IMR-90 (cell line): ENCODE results near the gene ATF4. TPM values are rescaled to one million over a fixed set of nuclear protein-coding genes. Genes with fewer than 3 reads are reported as not detected.
A peak's percentile ranks its signal among the peaks of the same experiment; 100 is the strongest.

Source experiments
- ATAC-seq: fragments of 200-7000 bp; cut with Tn5 transposase; 2 replicates; pipeline ENCODE4 v1.9.1; 2020; ENCODE audit warnings: low read depth, mild to moderate bottlenecking, moderate library complexity
- BruUV-seq: library from RNA; stranded (reverse); fragments of 400-500 nt; replicated peaks from 2 replicates; lab custom pipeline; 2021; lab: Mats Ljungman, UMichigan
- CTCF ChIA-PET: fragments of 300-600 bp; formaldehyde crosslinking; extraction: SDS; loops from one replicate; lab custom pipeline; 2021; ENCODE audit warnings: antibody characterized with exemption; lab: Yijun Ruan, JAX
- POLR2A ChIA-PET: fragments of 300-600 bp; sonication (Branson Sonifier 250); formaldehyde crosslinking; loops from one replicate; lab custom pipeline; 2022; ENCODE audit warnings: antibody characterized with exemption; ENCODE audit not compliant: unreplicated experiment; lab: Charles Lee
- DNase-seq: peaks from one replicate; pipeline ENCODE4 v3.0.0; 2013
- H2AFZ ChIP-seq: replicated peaks from 2 replicates; pipeline ENCODE3; 2013; ENCODE audit warnings: low read length, mild to moderate bottlenecking; ENCODE audit not compliant: poor library complexity
- H2AK5ac ChIP-seq: 2 replicates; pipeline ENCODE4 v1.6.1; 2013; ENCODE audit warnings: low read depth, low read length, inconsistent platforms
- H2AK9ac ChIP-seq: replicated peaks from 2 replicates; pipeline ENCODE3; 2013; ENCODE audit warnings: mild to moderate bottlenecking, low read depth, low read length, moderate library complexity; ENCODE audit not compliant: poor library complexity
- H2BK120ac ChIP-seq: 2 replicates; pipeline ENCODE4 v1.6.1; 2013; ENCODE audit warnings: low read depth, low read length, inconsistent platforms
- H2BK15ac ChIP-seq: 3 replicates; pipeline ENCODE4 v1.6.1; 2013; ENCODE audit warnings: low read depth, low read length, inconsistent platforms
- H2BK20ac ChIP-seq: 2 replicates; pipeline ENCODE4 v1.6.1; 2013; ENCODE audit warnings: low read depth, mild to moderate bottlenecking, inconsistent platforms, low read length, moderate library complexity
- H2BK5ac ChIP-seq: 2 replicates; pipeline ENCODE4 v1.6.1; 2013; ENCODE audit warnings: mild to moderate bottlenecking, low read depth, low read length, inconsistent platforms; ENCODE audit not compliant: poor library complexity, severe bottlenecking
- H3K14ac ChIP-seq: replicated peaks from 2 replicates; pipeline ENCODE4 v1.6.1; 2013; ENCODE audit warnings: low read depth, low read length, inconsistent platforms
- H3K18ac ChIP-seq: 2 replicates; pipeline ENCODE4 v1.6.1; 2013; ENCODE audit warnings: low read depth, low read length, control low read depth
- H3K23ac ChIP-seq: 2 replicates; pipeline ENCODE4 v1.6.1; 2013; ENCODE audit warnings: low read depth, low read length, inconsistent platforms
- H3K27ac ChIP-seq: 2 replicates; pipeline ENCODE4 v1.5.1; 2013; ENCODE audit warnings: mild to moderate bottlenecking, control low read depth, low read length; ENCODE audit not compliant: insufficient read depth
- H3K27me3 ChIP-seq: 2 replicates; pipeline ENCODE4 v1.6.1; 2013; ENCODE audit warnings: low read length; ENCODE audit not compliant: control insufficient read depth, insufficient read depth
- H3K36me3 ChIP-seq: 2 replicates; pipeline ENCODE4 v1.6.1; 2013; ENCODE audit warnings: low read length, mixed read lengths; ENCODE audit not compliant: control insufficient read depth, insufficient read depth
- H3K4ac ChIP-seq: 2 replicates; pipeline ENCODE4 v1.6.1; 2013; ENCODE audit warnings: low read depth, low read length, inconsistent platforms
- H3K4me1 ChIP-seq: 2 replicates; pipeline ENCODE4 v1.6.1; 2013; ENCODE audit warnings: low read length, mixed read lengths; ENCODE audit not compliant: control insufficient read depth, insufficient read depth
- H3K4me2 ChIP-seq: 2 replicates; pipeline ENCODE4 v1.6.1; 2013; ENCODE audit warnings: low read depth, mild to moderate bottlenecking, control low read depth, low read length, moderate library complexity
- H3K4me3 ChIP-seq: 2 replicates; pipeline ENCODE4 v1.5.1; 2013; ENCODE audit warnings: low read depth, mild to moderate bottlenecking, control low read depth, low read length, moderate library complexity; ENCODE audit not compliant: insufficient read depth
- H3K56ac ChIP-seq: 2 replicates; pipeline ENCODE4 v1.6.1; 2013; ENCODE audit warnings: low read length, inconsistent platforms; ENCODE audit not compliant: insufficient read depth; ENCODE audit errors: extremely low read depth
- H3K79me1 ChIP-seq, 2 experiments: 2 replicates each; pipeline ENCODE4 v1.6.1; 2013; ENCODE audit warnings: low read length in 2 of 2, inconsistent platforms in 1 of 2, low read depth in 1 of 2
- H3K9ac ChIP-seq: 2 replicates; pipeline ENCODE4 v1.6.1; 2013; ENCODE audit warnings: low read depth, low read length, control low read depth
- H3K9me1 ChIP-seq: 2 replicates; pipeline ENCODE4 v1.6.1; 2013; ENCODE audit warnings: low read length, inconsistent platforms; ENCODE audit not compliant: insufficient read depth
- H3K9me3 ChIP-seq: 2 replicates; pipeline ENCODE4 v1.6.1; 2013; ENCODE audit warnings: low read length; ENCODE audit not compliant: control insufficient read depth, insufficient read depth
- H4K20me1 ChIP-seq: 2 replicates; pipeline ENCODE4 v1.6.1; 2013; ENCODE audit warnings: low read length, inconsistent platforms; ENCODE audit not compliant: insufficient read depth
- H4K5ac ChIP-seq: 2 replicates; pipeline ENCODE4 v1.6.1; 2013; ENCODE audit warnings: mild to moderate bottlenecking, low read depth, low read length, control low read depth
- H4K8ac ChIP-seq, 2 experiments: 2 replicates each; pipeline ENCODE4 v1.6.1; 2013; ENCODE audit warnings: low read depth in 2 of 2, low read length in 2 of 2, control low read depth in 1 of 2, inconsistent platforms in 1 of 2
- H4K91ac ChIP-seq: 2 replicates; pipeline ENCODE4 v1.6.1; 2013; ENCODE audit warnings: low read depth, low read length, inconsistent platforms; ENCODE audit not compliant: insufficient read depth
- BHLHE40 ChIP-seq: fragments of 150-350 bp; IDR thresholded peaks from 2 replicates; pipeline ENCODE4 v1.6.1; 2016; ENCODE audit warnings: mild to moderate bottlenecking, low read depth, low read length
- CEBPB ChIP-seq: IDR thresholded peaks from 2 replicates; pipeline ENCODE4 v1.6.1; 2012; ENCODE audit warnings: low read depth, low read length, improper control_type of control experiment
- CHD1 ChIP-seq: IDR thresholded peaks from 2 replicates; pipeline ENCODE4 v1.6.1; 2012; ENCODE audit warnings: low read depth, low read length, improper control_type of control experiment
- CTCF ChIP-seq: conservative IDR thresholded peaks from 2 replicates; pipeline ENCODE4 v1.5.1; 2012; ENCODE audit warnings: mild to moderate bottlenecking, low read depth, low read length, improper control_type of control experiment
- FOS ChIP-seq: fragments of 150-350 bp; IDR thresholded peaks from 2 replicates; pipeline ENCODE4 v1.6.1; 2016; ENCODE audit warnings: low read depth, low read length
- MAFK ChIP-seq: IDR thresholded peaks from 2 replicates; pipeline ENCODE4 v1.6.1; 2012; ENCODE audit warnings: low read depth, low read length, improper control_type of control experiment
- MAZ ChIP-seq: IDR thresholded peaks from 2 replicates; pipeline ENCODE4 v1.6.1; 2012; ENCODE audit warnings: low read depth, mild to moderate bottlenecking, low read length, improper control_type of control experiment, moderate library complexity, borderline replicate concordance
- MXI1 ChIP-seq: IDR thresholded peaks from 2 replicates; pipeline ENCODE4 v1.6.1; 2012; ENCODE audit warnings: low read depth, mild to moderate bottlenecking, low read length, moderate library complexity, borderline replicate concordance
- NFE2L2 ChIP-seq: fragments of 150-350 bp; IDR thresholded peaks from 2 replicates; pipeline ENCODE4 v1.6.1; 2016; ENCODE audit warnings: low read depth, mild to moderate bottlenecking, low read length
- POLR2A ChIP-seq: IDR thresholded peaks from 2 replicates; pipeline ENCODE4 v1.6.1; 2012; ENCODE audit warnings: mild to moderate bottlenecking, low read depth, low read length
- RAD21 ChIP-seq: IDR thresholded peaks from 2 replicates; pipeline ENCODE4 v1.6.1; 2012; ENCODE audit warnings: low read length, improper control_type of control experiment
- RCOR1 ChIP-seq: IDR thresholded peaks from 2 replicates; pipeline ENCODE4 v1.6.1; 2012; ENCODE audit warnings: mild to moderate bottlenecking, low read length, improper control_type of control experiment; ENCODE audit not compliant: insufficient replicate concordance
- RFX5 ChIP-seq: IDR thresholded peaks from 2 replicates; pipeline ENCODE4 v1.8.0; 2012; ENCODE audit warnings: low read depth, mild to moderate bottlenecking, low read length, moderate library complexity
- SMC3 ChIP-seq: fragments of 150-350 bp; IDR thresholded peaks from 2 replicates; pipeline ENCODE4 v1.6.1; 2016; ENCODE audit warnings: low read depth, mild to moderate bottlenecking, antibody characterized with exemption, low read length, moderate library complexity
- USF2 ChIP-seq: fragments of 150-350 bp; IDR thresholded peaks from 2 replicates; pipeline ENCODE4 v1.6.1; 2017; ENCODE audit warnings: mild to moderate bottlenecking, antibody characterized with exemption, low read length, low read depth
- WGBS, 2 experiments: methylation state at CpG; one replicate each; pipeline versions ENCODE4 v1.1.5 to v1.1.7; 2013; ENCODE audit warnings: missing lambda C conversion rate in 2 of 2; ENCODE audit not compliant: insufficient read length in 1 of 2; ENCODE audit errors: extremely low coverage in 2 of 2; 5-methylcytosine and 5-hydroxymethylcytosine counted together
- dilution Hi-C: fragments of 300-500 bp; cut with HindIII; formaldehyde crosslinking; loops from one replicate; pipeline ENCODE4 v1.14.3; 2018; ENCODE audit warnings: low sequenced_read_pairs; ENCODE audit not compliant: unreplicated experiment
- in situ Hi-C: fragments of 300-500 bp; cut with MboI; formaldehyde crosslinking; loops from 3 replicates; pipeline ENCODE4 v1.14.3; 2019; ENCODE audit warnings: low sequenced_read_pairs, inconsistent platforms, mixed read lengths
- intact Hi-C: fragments of 100-400 bp; cut with micrococcal nuclease; formaldehyde crosslinking; loops from 2 replicates; pipeline ENCODE4 v1.10.0; 2022
- polyA plus RNA-seq, 3 experiments: library from polyadenylated mRNA; depleted of rRNA; stranded (reverse); fragments of >200 nt; gene quantifications; 2 replicates each; pipeline ENCODE4 v1.2.3, GENCODE V29; 2012; ENCODE audit warnings: low replicate concordance in 1 of 3
- total RNA-seq: library from RNA; depleted of rRNA; stranded (reverse); fragments of >200 nt; gene quantifications from 2 replicates; pipeline ENCODE4 v1.2.3, GENCODE V29; 2012
- TF ChIP-seq, protein P1 (sequence below): fragments of 150-350 bp; IDR thresholded peaks from 2 replicates; pipeline ENCODE4 v1.6.1; 2016; ENCODE audit warnings: low read depth, mild to moderate bottlenecking, low read length, moderate library complexity, borderline replicate concordance

The ATF4 gene
- total and polyA plus RNA-seq, 2 of the 4 experiments (the other 2 are of a cell fraction), result 148 to 662 TPM

GRCh38 chr22:39475902-39476301 lies 44.5 kb upstream of the ATF4 start:
- no peaks in the 10 kb centered on the region for H3K9me3 ChIP-seq
- no peak overlapping the region for H3K23ac ChIP-seq
- no CpG with 5 or more reads among the region's 3 CpGs for WGBS, 2 experiments
- no peak overlapping the region for H4K8ac ChIP-seq
- no peak for ATAC-seq
- H2AK9ac ChIP-seq, result no peak overlapping the region
- H3K56ac ChIP-seq, result no peak overlapping the region
- intact Hi-C loops (no loop called here), in situ Hi-C loops (no loop called here), dilution Hi-C loops (no loop called here)
- H4K91ac ChIP-seq, result no peak overlapping the region
- no peak overlapping the region for H3K4me3 ChIP-seq
- H2AFZ ChIP-seq, result no peak overlapping the region
- H3K79me1 ChIP-seq, result no peaks in the 10 kb centered on the region
- no peak overlapping the region for H2BK5ac ChIP-seq
- ChIA-PET CTCF (no interaction called here), POLR2A (interaction anchor here (0.7 to 1.3 kb wide), 2 partner anchors 26 to 47 kb away, joined by 4 to 8 read pairs; partner anchors contain the start of gene MIEF1)
- H3K4ac ChIP-seq, result 0 out of 2 replicates have a peak overlapping the region, but pooled peaks have one; percentile 16
- H3K27ac ChIP-seq, result no peak overlapping the region
- no peak overlapping the region for H4K5ac ChIP-seq
- H3K9ac ChIP-seq, result no peak overlapping the region
- BruUV-seq, result no TSS peak
- no peaks in the 10 kb centered on the region for H3K36me3 ChIP-seq
- peaks cover 8% of the 10 kb centered on the region; the same call in 1 of the 2 replicates for H3K27me3 ChIP-seq
- H3K9me1 ChIP-seq, result peaks cover 26% of the 10 kb centered on the region
- H3K18ac ChIP-seq, result no peak overlapping the region
- no peak overlapping the region for H2BK20ac ChIP-seq
- H3K4me2 ChIP-seq, result no peak overlapping the region
- TF ChIP-seq MAZ (no peak), RAD21 (no peak), MAFK (no peak), RFX5 (no peak), CTCF (no peak), BHLHE40 (no peak), MXI1 (no peak), CHD1 (no peak), FOS (no peak), POLR2A (no peak), SMC3 (no peak), USF2 (no peak), NFE2L2 (no peak), CEBPB (no peak), RCOR1 (no peak)
- TF ChIP-seq, protein P1, sequence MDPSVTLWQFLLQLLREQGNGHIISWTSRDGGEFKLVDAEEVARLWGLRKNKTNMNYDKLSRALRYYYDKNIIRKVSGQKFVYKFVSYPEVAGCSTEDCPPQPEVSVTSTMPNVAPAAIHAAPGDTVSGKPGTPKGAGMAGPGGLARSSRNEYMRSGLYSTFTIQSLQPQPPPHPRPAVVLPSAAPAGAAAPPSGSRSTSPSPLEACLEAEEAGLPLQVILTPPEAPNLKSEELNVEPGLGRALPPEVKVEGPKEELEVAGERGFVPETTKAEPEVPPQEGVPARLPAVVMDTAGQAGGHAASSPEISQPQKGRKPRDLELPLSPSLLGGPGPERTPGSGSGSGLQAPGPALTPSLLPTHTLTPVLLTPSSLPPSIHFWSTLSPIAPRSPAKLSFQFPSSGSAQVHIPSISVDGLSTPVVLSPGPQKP, result no peak
- H2BK15ac ChIP-seq, result no peak overlapping the region
- H3K4me1 ChIP-seq, result peaks cover 35% of the 10 kb centered on the region
- no peak overlapping the region for H2AK5ac ChIP-seq
- H3K14ac ChIP-seq, result no peak overlapping the region
- no peak overlapping the region for H2BK120ac ChIP-seq
- DNase-seq, result no peak
- H4K20me1 ChIP-seq, result no peaks in the 10 kb centered on the region
